ENCODE results near the gene ACOX3. TPM values are rescaled to one million over a fixed set of nuclear protein-coding genes. Genes with fewer than 3 reads are reported as not detected.

The ACOX3 gene
- total and polyA plus RNA-seq, 9 of the 15 experiments (the other 6 are each of a cell fraction or from before 2014, with no cell fraction given) = 0.68 to 7.3 (median 3.7) TPM

- TF ChIP-seq PKNOX1 (IDR thresholded peaks at IDR 0.05) = peak; percentile 66
- no peak for TF ChIP-seq ZNF644 (tag; IDR thresholded peaks at IDR 0.05; ENCODE audit: low read depth)
- no peak for TF ChIP-seq ARID3B (CRISPR knock-in tag; IDR thresholded peaks at IDR 0.05; ENCODE audit: borderline replicate concordance)
- no peak for TF ChIP-seq ZNF668 (CRISPR knock-in tag; IDR thresholded peaks at IDR 0.05)
- 0 out of 2 replicates have a peak, but pooled peaks have one; percentile 41 for TF ChIP-seq ZEB2 (IDR thresholded peaks at IDR 0.05)
- TF ChIP-seq ZNF592 (IDR thresholded peaks at IDR 0.05) = no peak
- TF ChIP-seq FOXK1 (CRISPR knock-in tag; IDR thresholded peaks at IDR 0.05; ENCODE audit: borderline replicate concordance) = peak; percentile 21; the same call in 1 of the 2 replicates
- no peak for TF ChIP-seq BCOR (IDR thresholded peaks at IDR 0.05)
- TF ChIP-seq HMGXB4 (CRISPR knock-in tag; IDR thresholded peaks at IDR 0.05) = no peak
- no peak for TF ChIP-seq HIVEP1 (CRISPR knock-in tag; IDR thresholded peaks at IDR 0.05)
- no peak for TF ChIP-seq MAFK (IDR thresholded peaks at IDR 0.05; ENCODE audit: low read length)
- no peak for TF ChIP-seq PTRF (tag; IDR thresholded peaks at IDR 0.05)
- no peak for TF ChIP-seq ELF1 (tag; IDR thresholded peaks at IDR 0.05)
- TF ChIP-seq BRD9 (IDR thresholded peaks at IDR 0.05; ENCODE audit: low read depth, partially characterized antibody) = peak; percentile 30
- TF ChIP-seq POLR3A (IDR thresholded peaks at IDR 0.05; ENCODE audit: borderline replicate concordance, extremely low read depth, insufficient read depth, insufficient read length) = no peak
- TF ChIP-seq ATF6 (CRISPR knock-in tag; IDR thresholded peaks at IDR 0.05) = no peak
- TF ChIP-seq MLX (CRISPR knock-in tag; conservative IDR thresholded peaks at IDR 0.05) = no peak
Observed at GRCh38 chr4:8439914-8440491, 520 bp downstream of the ACOX3 start (continued).

Measured in K562 (cell line).